HepG2 (cell line): ENCODE measurements around the gene PARVB. TPM values are rescaled to one million over a fixed set of nuclear protein-coding genes. Genes with fewer than 3 reads are reported as not detected.

Experiments used
- ATAC-seq: fragments of 200-7000 bp; cut with Tn5 transposase; 3 replicates; pipeline ENCODE4 v1.9.1; 2020; ENCODE audit warnings: mild to moderate bottlenecking, moderate library complexity
- BruUV-seq: library from RNA; stranded (reverse); fragments of 400-500 nt; replicated peaks from 2 replicates; lab custom pipeline; 2021; lab: Mats Ljungman, UMichigan
- CTCF ChIA-PET: fragments of 300-600 bp; formaldehyde crosslinking; extraction: SDS; loops from one replicate; lab custom pipeline; 2021; ENCODE audit warnings: low total read pairs, inconsistent platforms, low intra/inter-chr PET ratio; lab: Yijun Ruan, JAX
- POLR2A ChIA-PET: fragments of 350-600 bp; sonication (Branson Sonifier 250); formaldehyde crosslinking; loops from one replicate; lab custom pipeline; 2020; ENCODE audit warnings: antibody characterized with exemption, inconsistent platforms; lab: Yijun Ruan, JAX
- DNase-seq: peaks from one replicate; pipeline ENCODE4 v3.0.0-alpha.2; 2015; ENCODE audit warnings: low spot score
- FAIRE-seq: peaks from 3 replicates; lab custom pipeline; 2011; peaks lifted over from hg19 to GRCh38; lab: Jason Lieb, UNC
- H2AFZ ChIP-seq: one replicate; pipeline ENCODE4 v1.6.1; 2011; ENCODE audit warnings: low read length, inconsistent platforms
- H3K27ac ChIP-seq: fragments of 300-600 bp; 3 replicates; pipeline ENCODE4 v1.8.0; 2011; ENCODE audit warnings: mixed run types, mild to moderate bottlenecking, mixed read lengths, low read length, inconsistent platforms; ENCODE audit not compliant: insufficient read depth; ENCODE audit errors: extremely low read length
- H3K27me3 ChIP-seq, 2 experiments: fragments of 200-600 bp in 1 of 2; 2 replicates in 1 of 2; 3 replicates in 1 of 2; pipeline versions ENCODE4 v1.6.0 to v1.8.0; 2011; ENCODE audit warnings: low read length in 2 of 2, mild to moderate bottlenecking in 2 of 2, moderate library complexity in 2 of 2, inconsistent platforms in 1 of 2; ENCODE audit not compliant: insufficient read depth in 2 of 2, control insufficient read depth in 1 of 2
- H3K36me3 ChIP-seq, 2 experiments: fragments of 200-600 bp in 1 of 2; replicated peaks in 1 of 2; 2 replicates in 1 of 2; 3 replicates in 1 of 2; pipeline versions ENCODE4 v1.5.1 to v1.8.0; 2011; ENCODE audit warnings: low read length in 2 of 2, inconsistent platforms in 1 of 2; ENCODE audit not compliant: insufficient read depth in 2 of 2, control insufficient read depth in 1 of 2
- H3K4me1 ChIP-seq: 2 replicates; pipeline ENCODE4 v1.5.1; 2012; ENCODE audit warnings: low read length, inconsistent platforms; ENCODE audit not compliant: insufficient read depth
- H3K4me2 ChIP-seq: 2 replicates; pipeline ENCODE4 v1.6.0; 2011; ENCODE audit warnings: low read depth, low read length, inconsistent platforms
- H3K4me3 ChIP-seq, 3 experiments: fragments of 200-600 bp in 1 of 3; sonication (generic), shearing (Covaris generic) in 1 of 3; replicated peaks in 1 of 3; 2 replicates each; pipeline ENCODE4 v1.5.1; 2011 to 2016; ENCODE audit warnings: low read length in 3 of 3, inconsistent platforms in 2 of 3, low read depth in 2 of 3, mild to moderate bottlenecking in 2 of 3, control low read depth in 1 of 3, mixed read lengths in 1 of 3; ENCODE audit not compliant: insufficient read depth in 1 of 3
- H3K79me2 ChIP-seq: one replicate; pipeline ENCODE4 v1.6.1; 2011; ENCODE audit warnings: low read length, inconsistent platforms; ENCODE audit not compliant: insufficient read depth
- H3K9ac ChIP-seq: 2 replicates; pipeline ENCODE4 v1.6.0; 2011; ENCODE audit warnings: mild to moderate bottlenecking, low read depth, low read length, inconsistent platforms; ENCODE audit not compliant: insufficient read depth
- H3K9me3 ChIP-seq: 2 replicates; pipeline ENCODE4 v1.5.1; 2012; ENCODE audit warnings: mild to moderate bottlenecking, low read length
- H4K20me1 ChIP-seq: 2 replicates; pipeline ENCODE4 v1.6.0; 2011; ENCODE audit warnings: inconsistent platforms, mild to moderate bottlenecking, low read length, moderate library complexity; ENCODE audit not compliant: insufficient read depth
- CBX1 ChIP-seq: IDR thresholded peaks from one replicate; pipeline ENCODE4 v1.6.1; 2016; ENCODE audit warnings: antibody characterized with exemption, low read depth
- POLR2G ChIP-seq: fragments of 200-400 bp; formaldehyde crosslinking; IDR thresholded peaks from 2 replicates; pipeline ENCODE4 v1.6.1; 2018; ENCODE audit warnings: mild to moderate bottlenecking, low read depth, low read length, moderate library complexity
- ZBTB14 ChIP-seq: sonication (generic); formaldehyde crosslinking; IDR thresholded peaks from 2 replicates; pipeline ENCODE4 v1.4.0; 2020; ENCODE audit warnings: missing genetic modification reagents
- ZBTB46 ChIP-seq: sonication (generic); formaldehyde crosslinking; IDR thresholded peaks from 2 replicates; pipeline ENCODE4 v1.4.0; 2020; ENCODE audit warnings: mild to moderate bottlenecking, missing genetic modification reagents, borderline replicate concordance
- ZNF3 ChIP-seq: IDR thresholded peaks from 2 replicates; pipeline ENCODE4 v1.7.0; 2017; ENCODE audit warnings: inconsistent platforms
- ZNF552 ChIP-seq: sonication (generic); formaldehyde crosslinking; IDR thresholded peaks from 2 replicates; pipeline ENCODE4 v1.9.0; 2022; ENCODE audit warnings: missing genetic modification reagents, mild to moderate bottlenecking, borderline replicate concordance
- WGBS: methylation state at CpG from one replicate; pipeline ENCODE4 v1.1.6; 2017; ENCODE audit warnings: low lambda C conversion rate; 5-methylcytosine and 5-hydroxymethylcytosine counted together
- in situ Hi-C: cut with HindIII; loops from 2 replicates; pipeline ENCODE4 v1.10.0; 2017; ENCODE audit warnings: low pct_unique_long_range_greater_than_20kb; ENCODE audit not compliant: extremely low pct_ligation_motif_present
- intact Hi-C: fragments of 100-400 bp; cut with micrococcal nuclease; formaldehyde crosslinking; loops from one replicate; pipeline ENCODE4 v1.10.0; 2022; ENCODE audit not compliant: unreplicated experiment
- polyA plus RNA-seq, 8 experiments: library from polyadenylated mRNA; depleted of rRNA in 3 of 8; stranded (reverse) in 7 of 8; unstranded in 1 of 8; fragments of >200 nt; fragmentation: Illumina TruSeq in 4 of 8; extraction: Trizol in 4 of 8; gene quantifications; 2 replicates each; pipeline versions ENCODE4 v1.2.1 to v1.2.3, GENCODE V29; 2011 to 2016; ENCODE audit warnings: low read depth in 4 of 8, missing spikeins in 1 of 8, mixed read lengths in 1 of 8; ENCODE audit not compliant: insufficient read depth in 1 of 8
- total RNA-seq, 5 experiments: library from RNA; depleted of rRNA; stranded (reverse); fragments of >200 nt; fragmentation: Illumina TruSeq; extraction: Trizol; gene quantifications; 2 replicates each; pipeline ENCODE4 v1.2.3, GENCODE V29; 2016; ENCODE audit warnings: low read depth in 1 of 5

The PARVB gene
- total and polyA plus RNA-seq, 2 of the 13 experiments (the other 11 are each of a cell fraction or from before 2014, with no cell fraction given): 0.11 to 0.15 TPM

GRCh38 chr22:44098966-44099530, 74.9 kb downstream of the PARVB start:
- no peak for ATAC-seq
- WGBS: 35% methylated on average over 6 of the region's 15 CpGs

GRCh38 chr22:44099696-44100095, 75.6 kb downstream of the PARVB start:
- ChIA-PET POLR2A (no interaction called here), CTCF (no interaction called here)
- H3K27me3 ChIP-seq: peaks cover 0 to 26% of the 10 kb centered on the region in 2 experiments; a peak in 4 of 5 replicates
- H3K9ac ChIP-seq: no peak overlapping the region
- FAIRE-seq: no peak
- no peak for TF ChIP-seq ZNF3 (CRISPR knock-in tag)
- no peak for TF ChIP-seq CBX1
- TF ChIP-seq ZNF552 (CRISPR knock-in tag): no peak
- TF ChIP-seq POLR2G: no peak
- TF ChIP-seq ZBTB14 (CRISPR knock-in tag): no peak
- H3K79me2 ChIP-seq: no peaks in the 10 kb centered on the region
- intact Hi-C loops: no loop called here
- H3K9me3 ChIP-seq: no peaks in the 10 kb centered on the region
- H4K20me1 ChIP-seq: no peaks in the 10 kb centered on the region
- WGBS: 48% methylated on average over 13 of the region's 13 CpGs
- no peak overlapping the region for H3K4me3 ChIP-seq
- no peak overlapping the region for H2AFZ ChIP-seq
- H3K36me3 ChIP-seq: no peaks in the 10 kb centered on the region
- BruUV-seq: no TSS peak
- no peak for DNase-seq
- H3K4me2 ChIP-seq: no peak overlapping the region
- no peak overlapping the region for H3K27ac ChIP-seq
- H3K4me1 ChIP-seq: no peaks in the 10 kb centered on the region
- in situ Hi-C loops: no loop called here
- ATAC-seq: no peak

More at GRCh38 chr22:44098966-44099530, 74.9 kb downstream of the PARVB start:
- no peak for FAIRE-seq
- H4K20me1 ChIP-seq: no peaks in the 10 kb centered on the region
- H3K36me3 ChIP-seq: no peaks in the 10 kb centered on the region
- in situ Hi-C loops: no loop called here
- intact Hi-C loops: no loop called here
- DNase-seq: no peak
- no peak overlapping the region for H3K27ac ChIP-seq
- H3K4me1 ChIP-seq: no peaks in the 10 kb centered on the region
- no TSS peak for BruUV-seq
- peaks cover 0 to 26% of the 10 kb centered on the region in 2 experiments; a peak in 4 of 5 replicates for H3K27me3 ChIP-seq
- no peaks in the 10 kb centered on the region for H3K9me3 ChIP-seq
- ChIA-PET CTCF (no interaction called here), POLR2A (no interaction called here)
- no peak for TF ChIP-seq ZBTB46 (CRISPR knock-in tag)
- no peak overlapping the region for H3K4me3 ChIP-seq
- no peak overlapping the region for H3K4me2 ChIP-seq
- no peak overlapping the region for H3K9ac ChIP-seq
- H3K79me2 ChIP-seq: no peaks in the 10 kb centered on the region
- no peak overlapping the region for H2AFZ ChIP-seq
